Cardiac septum (tissue), 1 donor: Measurements from ENCODE around the gene RHOB. TPM values are rescaled to one million over a fixed set of nuclear protein-coding genes. Genes with fewer than 3 reads are reported as not detected.
"Not testable (repeated sequence)": the region's sequence is repeated elsewhere in the genome, so short reads cannot be mapped to it uniquely, and the experiment has no call there.

Experiments used
- DNase-seq: peaks from one replicate; pipeline ENCODE4 v3.0.0-alpha.2; 2020; ENCODE audit warnings: low spot score
- intact Hi-C: fragments of 100-400 bp; cut with DNase I; formaldehyde crosslinking; loops from one replicate; pipeline ENCODE4 v1.14.0; 2022
- total RNA-seq: library from RNA; stranded (reverse); fragmentation: NEBNext Ultra II Directional; extraction: Animal tissue kit (Norgen Biotek cat#: 25700); gene quantifications from one replicate; pipeline ENCODE4 v1.2.1, GENCODE V29; 2021
- donor health status: DM: no; HTN: no; CAD: no.

RHOB gene
- total RNA-seq, 1 donor from 2014 or later = 98.4 TPM

- no peak for DNase-seq
- intact Hi-C loops = loop anchor here (2.0 kb wide), 1 partner anchor 128 kb away; no protein-coding TSS in a partner anchor
Observed at GRCh38 chr2:20450201-20450999, 3.5 kb downstream of the RHOB start.

- no peak for DNase-seq
- intact Hi-C loops = loop anchor here (2.0 kb wide), 1 partner anchor 128 kb away; no protein-coding TSS in a partner anchor
Observed at GRCh38 chr2:20451000-20451290, 4.1 kb downstream of the RHOB start.

GRCh38 chr2:20451341-20451740, 4.5 kb downstream of the RHOB start:
- no peak for DNase-seq
- intact Hi-C loops = loop anchor here (2.0 kb wide), 1 partner anchor 127 kb away; no protein-coding TSS in a partner anchor

- no peak for DNase-seq
- intact Hi-C loops = loop anchor here (2.0 kb wide), 1 partner anchor 127 kb away; no protein-coding TSS in a partner anchor
Observed at GRCh38 chr2:20451761-20452499, 5.1 kb downstream of the RHOB start.

GRCh38 chr2:20452551-20452950, 5.7 kb downstream of the RHOB start:
- intact Hi-C loops = no loop called here

GRCh38 chr2:20453087-20453486, 6.2 kb downstream of the RHOB start:
- intact Hi-C loops = no loop called here
- no peak for DNase-seq

More at GRCh38 chr2:20452551-20452950, 5.7 kb downstream of the RHOB start:
- DNase-seq = no peak

- intact Hi-C loops = no loop called here
- DNase-seq = no peak
Observed at GRCh38 chr2:20454036-20454981, 7.4 kb downstream of the RHOB start.

GRCh38 chr2:20455076-20455587, 8.3 kb downstream of the RHOB start:
- intact Hi-C loops = no loop called here
- DNase-seq = no peak

- DNase-seq = no peak
- intact Hi-C loops = no loop called here
Observed at GRCh38 chr2:20456116-20456571, 9.3 kb downstream of the RHOB start.

GRCh38 chr2:20456636-20457426, 10.0 kb downstream of the RHOB start:
- no peak for DNase-seq
- intact Hi-C loops = no loop called here

GRCh38 chr2:20457661-20458630, 11.1 kb downstream of the RHOB start:
- no peak for DNase-seq
- intact Hi-C loops = no loop called here

GRCh38 chr2:20458737-20459484, 12.0 kb downstream of the RHOB start:
- intact Hi-C loops, DNase-seq: not testable (repeated sequence)

GRCh38 chr2:20465716-20466394, 19.0 kb downstream of the RHOB start:
- peak; percentile 20 for DNase-seq
- intact Hi-C loops = no loop called here

GRCh38 chr2:20467789-20468548, 21.1 kb downstream of the RHOB start:
- intact Hi-C loops = no loop called here
- peak; percentile 43 for DNase-seq
